ENCODE results near the gene APOL1. TPM values are rescaled to one million over a fixed set of nuclear protein-coding genes. Genes with fewer than 3 reads are reported as not detected.

Gene APOL1
- total and polyA plus RNA-seq, 2 of the 4 experiments (the other 2 are of a cell fraction) = 0.36 to 0.77 TPM

GRCh38 chr22:36287881-36288515 lies 35.1 kb downstream of the APOL1 start:
- peaks cover 41 to 73% of the 10 kb centered on the region in 2 experiments for H3K79me1 ChIP-seq (ENCODE audit: low read depth in 1 of 2, low read length in 2 of 2)
- peaks cover 80% of the 10 kb centered on the region for H4K20me1 ChIP-seq (ENCODE audit: insufficient read depth, low read length)
- in situ Hi-C loops (cut with MboI; ENCODE audit: low sequenced_read_pairs) (no loop called here), dilution Hi-C loops (cut with HindIII; ENCODE audit: low sequenced_read_pairs, unreplicated experiment) (no loop called here), intact Hi-C loops (cut with micrococcal nuclease) (no loop called here)
- no peak for ATAC-seq (ENCODE audit: low read depth)
- H4K91ac ChIP-seq (ENCODE audit: insufficient read depth, low read depth, low read length) = no peak overlapping the region
- peaks cover 80% of the 10 kb centered on the region for H3K36me3 ChIP-seq (ENCODE audit: control insufficient read depth, insufficient read depth, low read length)
- no peak overlapping the region for H4K8ac ChIP-seq (ENCODE audit: low read depth in 2 of 2, low read length in 2 of 2)
- H2AK9ac ChIP-seq (replicated peaks; ENCODE audit: low read depth, low read length, poor library complexity) = no peak overlapping the region
- H2BK120ac ChIP-seq (ENCODE audit: low read depth, low read length) = no peak overlapping the region
- no peak overlapping the region for H2AK5ac ChIP-seq (ENCODE audit: low read depth, low read length)
- no peak overlapping the region for H4K5ac ChIP-seq (ENCODE audit: low read depth, low read length)
- H3K9ac ChIP-seq (ENCODE audit: low read depth, low read length) = no peak overlapping the region
- peak overlapping the region; percentile 61 for H2AFZ ChIP-seq (replicated peaks; ENCODE audit: low read length, poor library complexity)
- BruUV-seq (replicated peaks) = no TSS peak
- no peaks in the 10 kb centered on the region for H3K4me1 ChIP-seq (ENCODE audit: control insufficient read depth, insufficient read depth, low read length)
- no peak overlapping the region for H3K14ac ChIP-seq (replicated peaks; ENCODE audit: low read depth, low read length)
- no peak overlapping the region for H3K4me3 ChIP-seq (ENCODE audit: insufficient read depth, low read depth, low read length)
- TF ChIP-seq FOS (IDR thresholded peaks at IDR 0.05; ENCODE audit: low read depth, low read length) (no peak), CHD1 (IDR thresholded peaks at IDR 0.05; ENCODE audit: low read depth, low read length) (no peak), RCOR1 (IDR thresholded peaks at IDR 0.05; ENCODE audit: insufficient replicate concordance, low read length) (no peak), RFX5 (IDR thresholded peaks at IDR 0.05; ENCODE audit: low read depth, low read length) (no peak), BHLHE40 (IDR thresholded peaks at IDR 0.05; ENCODE audit: low read depth, low read length) (no peak), POLR2A (IDR thresholded peaks at IDR 0.05; ENCODE audit: low read depth, low read length) (no peak), MAZ (IDR thresholded peaks at IDR 0.05; ENCODE audit: borderline replicate concordance, low read depth, low read length) (no peak), SMC3 (IDR thresholded peaks at IDR 0.05; ENCODE audit: low read depth, low read length) (no peak), CEBPB (IDR thresholded peaks at IDR 0.05; ENCODE audit: low read depth, low read length) (no peak), USF2 (IDR thresholded peaks at IDR 0.05; ENCODE audit: low read depth, low read length) (no peak), MAFK (IDR thresholded peaks at IDR 0.05; ENCODE audit: low read depth, low read length) (no peak)
- DNase-seq = no peak
- H3K4ac ChIP-seq (ENCODE audit: low read depth, low read length) = no peak overlapping the region
- H3K27ac ChIP-seq (ENCODE audit: insufficient read depth, low read length) = no peak overlapping the region
- H2BK5ac ChIP-seq (ENCODE audit: low read depth, low read length, poor library complexity, severe bottlenecking) = no peak overlapping the region
- ChIA-PET CTCF (no interaction called here), POLR2A (ENCODE audit: unreplicated experiment) (no interaction called here)
- no peak overlapping the region for H3K18ac ChIP-seq (ENCODE audit: low read depth, low read length)
- no peaks in the 10 kb centered on the region for H3K27me3 ChIP-seq (ENCODE audit: control insufficient read depth, insufficient read depth, low read length)
- H3K9me1 ChIP-seq (ENCODE audit: insufficient read depth, low read length) = no peaks in the 10 kb centered on the region
- no peak overlapping the region for H3K56ac ChIP-seq (ENCODE audit: extremely low read depth, insufficient read depth, low read length)
- WGBS, 2 experiments (ENCODE audit: extremely low coverage in 2 of 2, insufficient read length in 1 of 2) = 96% methylated on average over 17 of the region's 20 CpGs; no CpG with 5 or more reads in 1 of the 2 experiments
- no peak overlapping the region for H2BK20ac ChIP-seq (ENCODE audit: low read depth, low read length)
- no peak overlapping the region for H3K4me2 ChIP-seq (ENCODE audit: low read depth, low read length)
- H3K9me3 ChIP-seq (ENCODE audit: control insufficient read depth, insufficient read depth, low read length) = no peaks in the 10 kb centered on the region
- H3K23ac ChIP-seq (ENCODE audit: low read depth, low read length) = no peak overlapping the region
- H2BK15ac ChIP-seq (ENCODE audit: low read depth, low read length) = no peak overlapping the region

Measured in IMR-90 (cell line).